ENCODE data around the gene LMF2. TPM values are rescaled to one million over a fixed set of nuclear protein-coding genes. Genes with fewer than 3 reads are reported as not detected.

The LMF2 gene
- total and polyA plus RNA-seq, 2 of the 8 experiments (the other 6 are each of a cell fraction or from before 2014, with no cell fraction given), result 34.3 to 62.9 TPM

GRCh38 chr22:50530877-50531545 is 23.5 kb upstream of the LMF2 start:
- H3K79me2 ChIP-seq (ENCODE audit: control insufficient read depth in 1 of 2, insufficient read depth in 2 of 2, low read length in 2 of 2), result no peaks in the 10 kb centered on the region
- H3K4me2 ChIP-seq (ENCODE audit: insufficient read depth in 1 of 2, low read depth in 2 of 2, low read length in 2 of 2), result peak overlapping the region; percentile 51 to 92
- no peak overlapping the region for H3K23ac ChIP-seq (ENCODE audit: insufficient read length)
- no peak overlapping the region for H3K27ac ChIP-seq (ENCODE audit: low read depth, low read length)
- FAIRE-seq (no peak), DNase-seq (ENCODE audit: low read depth in 1 of 2, low spot score in 2 of 2) (peak in 1 of 2 experiments; percentile 82)
- peaks cover 43 to 70% (median 60%) of the 10 kb centered on the region in 4 experiments for H3K27me3 ChIP-seq (replicated peaks in 1 of 4; ENCODE audit: control insufficient read depth in 3 of 4, extremely low read depth in 1 of 4, insufficient read depth in 3 of 4, low read length in 3 of 4)
- no peaks in the 10 kb centered on the region for H3K36me3 ChIP-seq (ENCODE audit: control insufficient read depth in 2 of 4, insufficient read depth in 4 of 4, low read length in 3 of 4)
- H4K91ac ChIP-seq (replicated peaks; ENCODE audit: insufficient read length, low read length), result no peak overlapping the region
- H2AK5ac ChIP-seq (ENCODE audit: low read depth, low read length), result no peak overlapping the region
- H2BK15ac ChIP-seq (ENCODE audit: low read length), result no peak overlapping the region; the same call in 1 of the 2 replicates
- peaks cover 0 to 26% (median 10%) of the 10 kb centered on the region in 4 experiments; a peak in 5 of 7 replicates for H3K4me1 ChIP-seq (replicated peaks in 1 of 4; ENCODE audit: control insufficient read depth in 3 of 4, insufficient read depth in 4 of 4, low read length in 3 of 4)
- POLR2A ChIA-PET (ENCODE audit: partially characterized antibody), result no interaction called here
- H3K9ac ChIP-seq (replicated peaks in 1 of 4; ENCODE audit: extremely low read depth in 1 of 4, low read depth in 3 of 4, low read length in 3 of 4), result no peak overlapping the region
- no peak overlapping the region for H3K14ac ChIP-seq (ENCODE audit: insufficient read length)
- peak overlapping the region; percentile 85; the same call in 1 of the 2 replicates for H4K8ac ChIP-seq (ENCODE audit: extremely low read depth, insufficient read depth, low read length)
- CTCF ChIA-PET (ENCODE audit: partially characterized antibody), result interaction anchor here (1.0 kb wide), 1 partner anchor 155 kb away, joined by 3 read pairs; no protein-coding TSS in a partner anchor
- no peak overlapping the region for H3K4ac ChIP-seq (replicated peaks; ENCODE audit: insufficient read length, low read depth, low read length)
- no peak overlapping the region for H2BK20ac ChIP-seq (ENCODE audit: low read length)
- H3K79me1 ChIP-seq (ENCODE audit: low read depth, low read length), result no peaks in the 10 kb centered on the region
- H2BK120ac ChIP-seq (replicated peaks; ENCODE audit: low read depth, low read length), result no peak overlapping the region
- peak overlapping the region; percentile 77 for H3K56ac ChIP-seq (replicated peaks; ENCODE audit: insufficient read length, low read depth, low read length)
- no peak overlapping the region for H4K5ac ChIP-seq (ENCODE audit: insufficient read length, low read depth, low read length)
- no peak overlapping the region for H2AFZ ChIP-seq (ENCODE audit: low read length)
- no peaks in the 10 kb centered on the region for H3K9me3 ChIP-seq (ENCODE audit: insufficient read depth in 2 of 2, low read depth in 1 of 2, low read length in 1 of 2)
- H3K4me3 ChIP-seq (ENCODE audit: extremely low read depth in 1 of 4, insufficient read depth in 2 of 4, low read depth in 3 of 4, low read length in 4 of 4), result peak overlapping the region; percentile 27 to 68 (median 48)
- H4K20me1 ChIP-seq (replicated peaks in 1 of 2; ENCODE audit: control insufficient read depth in 1 of 2, insufficient read depth in 2 of 2, low read length in 2 of 2), result peaks cover 5 to 17% of the 10 kb centered on the region in 2 experiments
- TF ChIP-seq ZNF274 (IDR thresholded peaks at IDR 0.05; ENCODE audit: borderline replicate concordance, extremely low read depth, low read length) (no peak), CREB1 (IDR thresholded peaks at IDR 0.05) (0 out of 2 replicates have a peak, but pooled peaks have one; percentile 50), CHD2 (IDR thresholded peaks at IDR 0.05; ENCODE audit: low read length) (no peak), SUZ12 (IDR thresholded peaks at IDR 0.05; ENCODE audit: low read length) (0 out of 2 replicates have a peak, but pooled peaks have one; percentile 1), CBX8 (IDR thresholded peaks at IDR 0.05; ENCODE audit: borderline replicate concordance, low read depth, low read length) (no peak), ASH2L (IDR thresholded peaks at IDR 0.05; ENCODE audit: low read length) (peak; percentile 17), SP2 (IDR thresholded peaks at IDR 0.05; ENCODE audit: low read length) (no peak), KDM4A (IDR thresholded peaks at IDR 0.05; ENCODE audit: low read depth, low read length, severe bottlenecking) (peak; percentile 41)
- no peak overlapping the region for H2BK12ac ChIP-seq (ENCODE audit: low read depth, low read length)
- 14% methylated on average over 46 of the region's 53 CpGs; no CpG with 5 or more reads in 1 of the 2 experiments for WGBS, 2 experiments (ENCODE audit: extremely low coverage in 1 of 2, insufficient coverage in 1 of 2, insufficient read length in 1 of 2, insufficient replicate concordance in 2 of 2, low coverage in 1 of 2, low lambda C conversion rate in 2 of 2, missing lambda C conversion rate in 1 of 2)
- no peak overlapping the region for H2BK5ac ChIP-seq (ENCODE audit: low read depth, low read length)
- H3K18ac ChIP-seq (ENCODE audit: extremely low read depth, low read length), result no peak overlapping the region; the same call in none of the 2 replicates
- peaks cover 25% of the 10 kb centered on the region; the same call in 1 of the 2 replicates for H3K23me2 ChIP-seq (ENCODE audit: low read depth, low read length)

Data from H1 (cell line).